Smooth muscle cell (in vitro differentiated cells): ENCODE results near the gene MTHFSD. TPM values are rescaled to one million over a fixed set of nuclear protein-coding genes. Genes with fewer than 3 reads are reported as not detected.

ENCODE experiments used
- DNase-seq: peaks from one replicate; lab custom pipeline; 2025; ENCODE audit not compliant: unreplicated experiment; lab: John Stamatoyannopoulos, UW
- H2AFZ ChIP-seq: fragments of 200-600 bp; sonication (generic); 2 replicates; pipeline ENCODE4 v1.6.0; 2016; ENCODE audit warnings: antibody characterized with exemption, low read depth, mild to moderate bottlenecking
- H3F3A ChIP-seq: fragments of 200-600 bp; sonication (generic); 2 replicates; pipeline ENCODE4 v1.6.0; 2017; ENCODE audit warnings: antibody characterized with exemption, low read depth
- H3K27ac ChIP-seq: fragments of 200-600 bp; sonication (generic); 2 replicates; pipeline ENCODE4 v1.5.1; 2016; ENCODE audit warnings: low read depth, mild to moderate bottlenecking
- H3K27me3 ChIP-seq: fragments of 200-600 bp; sonication (generic); 2 replicates; pipeline ENCODE4 v1.6.1; 2016; ENCODE audit warnings: low read depth, mild to moderate bottlenecking
- H3K36me3 ChIP-seq: fragments of 200-600 bp; sonication (generic); 2 replicates; pipeline ENCODE4 v1.5.1; 2016; ENCODE audit warnings: low read depth
- H3K4me1 ChIP-seq: fragments of 200-600 bp; sonication (generic); 2 replicates; pipeline ENCODE4 v1.5.1; 2016; ENCODE audit warnings: low read depth
- H3K4me2 ChIP-seq: fragments of 200-600 bp; sonication (generic); 2 replicates; pipeline ENCODE4 v1.6.0; 2016; ENCODE audit warnings: mild to moderate bottlenecking
- H3K4me3 ChIP-seq: fragments of 200-600 bp; sonication (generic); 2 replicates; pipeline ENCODE4 v1.5.1; 2016; ENCODE audit warnings: mild to moderate bottlenecking
- H3K79me2 ChIP-seq: fragments of 200-600 bp; sonication (generic); 2 replicates; pipeline ENCODE4 v1.6.0; 2016; ENCODE audit warnings: low read depth, mild to moderate bottlenecking
- H3K9ac ChIP-seq: fragments of 200-600 bp; sonication (generic); 2 replicates; pipeline ENCODE4 v1.6.0; 2016; ENCODE audit warnings: low read depth
- H3K9me3 ChIP-seq: fragments of 200-600 bp; sonication (generic); replicated peaks from 2 replicates; pipeline ENCODE4 v1.5.1; 2016; ENCODE audit warnings: low read depth
- H4K20me1 ChIP-seq: fragments of 200-600 bp; sonication (generic); 2 replicates; pipeline ENCODE4 v1.6.0; 2016; ENCODE audit warnings: low read depth
- CTCF ChIP-seq: fragments of 200-600 bp; sonication (generic); IDR thresholded peaks from 2 replicates; pipeline ENCODE4 v1.5.1; 2017; ENCODE audit warnings: borderline replicate concordance, mild to moderate bottlenecking, antibody characterized with exemption; ENCODE audit not compliant: insufficient read depth, poor library complexity, severe bottlenecking
- WGBS: methylation state at CpG from one replicate; pipeline ENCODE4 v1.1.7; 2016; ENCODE audit warnings: low lambda C conversion rate; 5-methylcytosine and 5-hydroxymethylcytosine counted together
- polyA plus RNA-seq: library from polyadenylated mRNA; unstranded; fragments of >200 nt; fragmentation: Nextera tagmentation; extraction: Ambion mirVana; gene quantifications from 2 replicates; pipeline ENCODE4 v1.2.1, GENCODE V29; 2016
- total RNA-seq: library from RNA; depleted of rRNA; stranded (reverse); fragments of >200 nt; gene quantifications from 2 replicates; pipeline ENCODE4 v1.2.3, GENCODE V29; 2014

The MTHFSD gene
- total and polyA plus RNA-seq, 2 experiments from 2014 or later, result 13.3 to 23.0 TPM

GRCh38 chr16:86546638-86547013 lies 8.4 kb downstream of the MTHFSD start:
- Histone ChIP-seq H3K79me2 (no peaks in the 10 kb centered on the region), H3F3A (no peaks in the 10 kb centered on the region), H3K4me1 (no peaks in the 10 kb centered on the region), H3K9me3 (no peaks in the 10 kb centered on the region), H4K20me1 (peaks cover 7% of the 10 kb centered on the region), H3K27me3 (no peaks in the 10 kb centered on the region), H3K27ac (no peak overlapping the region), H3K4me2 (no peak overlapping the region), H2AFZ (no peak overlapping the region), H3K36me3 (peaks cover 3% of the 10 kb centered on the region), H3K4me3 (no peak overlapping the region), H3K9ac (no peak overlapping the region)
- TF ChIP-seq CTCF, result no peak
- no peak for DNase-seq
- WGBS, result 90% methylated on average over 8 of the region's 8 CpGs

DNA sequence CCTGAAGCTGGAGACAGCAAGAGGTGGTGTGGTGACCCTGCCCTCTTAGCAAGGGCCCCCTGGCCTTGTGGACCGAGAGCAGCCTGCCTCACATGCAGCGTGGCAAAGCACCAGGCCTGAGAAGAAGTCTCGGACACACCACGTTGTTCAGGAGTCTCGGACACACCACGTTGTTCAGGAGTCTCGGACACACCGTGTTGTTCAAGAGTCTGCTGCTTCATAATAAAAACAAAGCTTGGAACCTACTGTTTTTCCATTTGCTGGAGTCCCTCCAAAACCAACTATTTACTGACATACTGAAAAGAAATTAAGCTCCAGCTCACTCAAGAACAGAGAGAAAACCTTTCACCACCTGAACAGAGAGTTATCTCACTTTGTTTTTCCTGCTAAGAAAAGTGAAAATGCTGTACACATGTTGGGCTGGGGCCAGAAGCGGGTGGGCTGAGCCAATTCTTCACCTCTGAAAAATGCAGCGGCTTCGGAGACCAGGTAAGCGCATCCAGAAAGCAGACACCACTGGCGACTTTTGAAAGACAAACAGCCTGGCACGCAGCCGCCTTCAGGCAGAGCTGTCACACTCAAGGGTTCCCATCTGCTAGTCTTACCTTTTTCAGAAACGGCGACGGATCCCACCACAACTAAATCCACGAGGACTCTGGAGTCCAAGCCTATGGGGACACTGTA lies 8.9 kb downstream of the MTHFSD start:
- Histone ChIP-seq H3K9ac (no peak overlapping the region), H3K36me3 (peaks cover 3% of the 10 kb centered on the region), H3F3A (no peaks in the 10 kb centered on the region), H3K9me3 (no peaks in the 10 kb centered on the region), H4K20me1 (peaks cover 7% of the 10 kb centered on the region), H2AFZ (no peak overlapping the region), H3K27ac (no peak overlapping the region), H3K4me2 (no peak overlapping the region), H3K4me3 (no peak overlapping the region), H3K4me1 (no peaks in the 10 kb centered on the region), H3K27me3 (no peaks in the 10 kb centered on the region), H3K79me2 (no peaks in the 10 kb centered on the region)
- no peak for TF ChIP-seq CTCF
- 98% methylated on average over 19 of the region's 19 CpGs for WGBS
- no peak for DNase-seq

GRCh38 chr16:86545481-86545880 lies 9.6 kb downstream of the MTHFSD start:
- H3K9me3 ChIP-seq, result no peaks in the 10 kb centered on the region
- H3K4me3 ChIP-seq, result no peak overlapping the region
- H3K27ac ChIP-seq, result no peak overlapping the region
- no peaks in the 10 kb centered on the region for H3F3A ChIP-seq
- H3K36me3 ChIP-seq, result peaks cover 3% of the 10 kb centered on the region
- no peak overlapping the region for H3K9ac ChIP-seq
- no peak overlapping the region for H3K4me2 ChIP-seq
- no peaks in the 10 kb centered on the region for H3K27me3 ChIP-seq
- DNase-seq, result no peak
- H3K4me1 ChIP-seq, result no peaks in the 10 kb centered on the region
- no peaks in the 10 kb centered on the region for H3K79me2 ChIP-seq
- peaks cover 7% of the 10 kb centered on the region for H4K20me1 ChIP-seq
- H2AFZ ChIP-seq, result no peak overlapping the region
- no peak for TF ChIP-seq CTCF
- WGBS, result 80% methylated on average over 12 of the region's 12 CpGs
